ENCODE data around the gene PTK7. TPM values are rescaled to one million over a fixed set of nuclear protein-coding genes. Genes with fewer than 3 reads are reported as not detected.

PTK7 gene
- total RNA-seq, 1 donor from 2014 or later = 81.0 TPM

- ATAC-seq = peak; percentile 86 to 88
- DNase-seq = peak; percentile 98
- Histone ChIP-seq H3K4me1 (peaks cover 39% of the 10 kb centered on the region), H3K9me3 (no peaks in the 10 kb centered on the region), H3K27me3 (ENCODE audit: low read depth) (no peaks in the 10 kb centered on the region), H3K36me3 (peaks cover 45% of the 10 kb centered on the region), H3K27ac (peak overlapping the region; percentile 93), H3K4me3 (peak overlapping the region; percentile 64)
- intact Hi-C loops (cut with DNase I) = no loop called here
- peak; percentile 24 for TF ChIP-seq CTCF (IDR thresholded peaks at IDR 0.05)
These were observed 98.4 kb downstream of the PTK7 start for GRCh38 chr6:43174263-43175112.

GRCh38 chr6:43175676-43176422 lies 99.7 kb downstream of the PTK7 start:
- H3K4me1 ChIP-seq = peaks cover 39% of the 10 kb centered on the region

GRCh38 chr6:43176423-43176786 lies 100.3 kb downstream of the PTK7 start:
- no peak for ATAC-seq
- peaks cover 41% of the 10 kb centered on the region for H3K4me1 ChIP-seq
- H3K27ac ChIP-seq = peak overlapping the region; percentile 93
- TF ChIP-seq CTCF (IDR thresholded peaks at IDR 0.05) = no peak
- no peaks in the 10 kb centered on the region for H3K27me3 ChIP-seq (ENCODE audit: low read depth)
- intact Hi-C loops (cut with DNase I) = no loop called here
- H3K9me3 ChIP-seq = no peaks in the 10 kb centered on the region
- no peak overlapping the region for H3K4me3 ChIP-seq
- H3K36me3 ChIP-seq = peaks cover 50% of the 10 kb centered on the region
- no peak for DNase-seq

More at GRCh38 chr6:43175676-43176422, 99.7 kb downstream of the PTK7 start:
- Histone ChIP-seq H3K36me3 (peaks cover 50% of the 10 kb centered on the region), H3K9me3 (no peaks in the 10 kb centered on the region), H3K27me3 (ENCODE audit: low read depth) (no peaks in the 10 kb centered on the region), H3K4me3 (no peak overlapping the region), H3K27ac (peak overlapping the region; percentile 93)
- intact Hi-C loops (cut with DNase I) = no loop called here
- DNase-seq (no peak), ATAC-seq (no peak)
- no peak for TF ChIP-seq CTCF (IDR thresholded peaks at IDR 0.05)

GRCh38 chr6:43178150-43178549 lies 102.0 kb downstream of the PTK7 start:
- ATAC-seq (no peak), DNase-seq (no peak)
- Histone ChIP-seq H3K27me3 (ENCODE audit: low read depth) (no peaks in the 10 kb centered on the region), H3K4me3 (no peak overlapping the region), H3K36me3 (peaks cover 50% of the 10 kb centered on the region), H3K27ac (no peak overlapping the region), H3K4me1 (peaks cover 44% of the 10 kb centered on the region), H3K9me3 (no peaks in the 10 kb centered on the region)
- TF ChIP-seq CTCF (IDR thresholded peaks at IDR 0.05) = no peak
- intact Hi-C loops (cut with DNase I) = no loop called here

- ATAC-seq (no peak), DNase-seq (no peak)
- H3K4me1 ChIP-seq = peaks cover 41% of the 10 kb centered on the region
- no peaks in the 10 kb centered on the region for H3K27me3 ChIP-seq (ENCODE audit: low read depth)
- H3K9me3 ChIP-seq = no peaks in the 10 kb centered on the region
- intact Hi-C loops (cut with DNase I) = no loop called here
- peaks cover 50% of the 10 kb centered on the region for H3K36me3 ChIP-seq
- H3K27ac ChIP-seq = no peak overlapping the region
- no peak overlapping the region for H3K4me3 ChIP-seq
- TF ChIP-seq CTCF (IDR thresholded peaks at IDR 0.05) = no peak
These were observed 103.1 kb downstream of the PTK7 start for GRCh38 chr6:43178951-43179830.

Measured in lower lobe of right lung (tissue), 2 donors.